ENCODE measurements around the gene SLC12A2. TPM values are rescaled to one million over a fixed set of nuclear protein-coding genes. Genes with fewer than 3 reads are reported as not detected.
A peak's percentile ranks its signal among the peaks of the same experiment; 100 is the strongest.

SLC12A2 gene
- total and polyA plus RNA-seq, 7 donors = 2.8 to 55.9 (median 49.6) TPM

- Histone ChIP-seq H3K4me3 (no peak overlapping the region), H3K27me3 (no peaks in the 10 kb centered on the region), H3K4me1 (peaks cover 0 to 19% (median 7%) of the 10 kb centered on the region in 4 donors), H3K9me3 (no peaks in the 10 kb centered on the region), H3K27ac (no peak overlapping the region), H3K36me3 (no peaks in the 10 kb centered on the region)
- intact Hi-C loops (cut with DNase I) = no loop called here
- no peak for TF ChIP-seq EP300 (IDR thresholded peaks at IDR 0.05)
- TF ChIP-seq POLR2AphosphoS5 (IDR thresholded peaks at IDR 0.05) = no peak
- TF ChIP-seq CTCF (IDR thresholded peaks at IDR 0.05) = no peak
- no peak for TF ChIP-seq POLR2A (IDR thresholded peaks at IDR 0.05)
- no peak for DNase-seq
These were observed 9.4 kb upstream of the SLC12A2 start for GRCh38 chr5:128074171-128074570.

- H3K4me1 ChIP-seq = peaks cover 0 to 27% (median 14%) of the 10 kb centered on the region in 4 donors
- no peak overlapping the region for H3K4me3 ChIP-seq
- H3K27ac ChIP-seq = no peak overlapping the region
- H3K9me3 ChIP-seq = no peaks in the 10 kb centered on the region
- TF ChIP-seq EP300 (IDR thresholded peaks at IDR 0.05) (no peak), CTCF (IDR thresholded peaks at IDR 0.05) (no peak), POLR2A (IDR thresholded peaks at IDR 0.05) (no peak), POLR2AphosphoS5 (IDR thresholded peaks at IDR 0.05) (no peak)
- intact Hi-C loops (cut with DNase I) = no loop called here
- DNase-seq = no peak
- no peaks in the 10 kb centered on the region for H3K36me3 ChIP-seq
- no peaks in the 10 kb centered on the region for H3K27me3 ChIP-seq
These were observed 8.6 kb upstream of the SLC12A2 start for GRCh38 chr5:128074953-128075352.

- Histone ChIP-seq H3K27me3 (no peaks in the 10 kb centered on the region), H3K9me3 (no peaks in the 10 kb centered on the region), H3K27ac (no peak overlapping the region), H3K4me1 (peaks cover 0 to 45% (median 29%) of the 10 kb centered on the region in 4 donors), H3K4me3 (no peak overlapping the region), H3K36me3 (no peaks in the 10 kb centered on the region)
- no peak for DNase-seq
- TF ChIP-seq EP300 (IDR thresholded peaks at IDR 0.05) = no peak
- TF ChIP-seq POLR2A (IDR thresholded peaks at IDR 0.05) = no peak
- no peak for TF ChIP-seq POLR2AphosphoS5 (IDR thresholded peaks at IDR 0.05)
- no peak for TF ChIP-seq CTCF (IDR thresholded peaks at IDR 0.05)
- 97 to 98% methylated on average over 2 of the region's 2 CpGs for WGBS, 2 donors
- intact Hi-C loops (cut with DNase I) = no loop called here
These were observed 6.0 kb upstream of the SLC12A2 start for GRCh38 chr5:128077526-128077925.

- H3K4me1 ChIP-seq = peaks cover 0 to 60% (median 39%) of the 10 kb centered on the region in 4 donors
These were observed 2.3 kb upstream of the SLC12A2 start for GRCh38 chr5:128081111-128081851.

More at GRCh38 chr5:128081111-128081851, 2.3 kb upstream of the SLC12A2 start:
- Histone ChIP-seq H3K27me3 (no peaks in the 10 kb centered on the region), H3K4me3 (peak overlapping the region; percentile 79 to 92 (median 80)), H3K9me3 (no peaks in the 10 kb centered on the region), H3K27ac (peak overlapping the region; percentile 95 to 98 (median 97)), H3K36me3 (no peaks in the 10 kb centered on the region)
- intact Hi-C loops (cut with DNase I) = loop anchor here (5.0 to 10.0 kb wide), 2 partner anchors 206 to 519 kb away; no protein-coding TSS in a partner anchor
- no peak for TF ChIP-seq POLR2AphosphoS5 (IDR thresholded peaks at IDR 0.05)
- TF ChIP-seq EP300 (IDR thresholded peaks at IDR 0.05) = no peak
- TF ChIP-seq POLR2A (IDR thresholded peaks at IDR 0.05) = no peak
- peak in 3 of 4 experiments; percentile 35 to 40 (median 35) for TF ChIP-seq CTCF (IDR thresholded peaks at IDR 0.05)
- 14 to 54% methylated on average over 5 of the region's 5 CpGs for WGBS, 2 donors
- DNase-seq = no peak
